ENCODE results near the gene KRTAP16-1. TPM values are rescaled to one million over a fixed set of nuclear protein-coding genes. Genes with fewer than 3 reads are reported as not detected.

The KRTAP16-1 gene
- total and polyA plus RNA-seq, 2 of the 4 experiments (the other 2 are of a cell fraction) = not detected

GRCh38 chr17:41304091-41304490, 5.0 kb downstream of the KRTAP16-1 start:
- ChIA-PET CTCF (no interaction called here), POLR2A (ENCODE audit: unreplicated experiment) (no interaction called here)
- Histone ChIP-seq H3K9me3 (ENCODE audit: control insufficient read depth, insufficient read depth, low read length) (no peaks in the 10 kb centered on the region), H3K36me3 (ENCODE audit: control insufficient read depth, insufficient read depth, low read length) (no peaks in the 10 kb centered on the region), H3K9ac (ENCODE audit: low read depth, low read length) (no peak overlapping the region), H3K27me3 (ENCODE audit: control insufficient read depth, insufficient read depth, low read length) (peaks cover 3% of the 10 kb centered on the region), H3K56ac (ENCODE audit: extremely low read depth, insufficient read depth, low read length) (no peak overlapping the region), H2BK120ac (ENCODE audit: low read depth, low read length) (no peak overlapping the region), H2BK20ac (ENCODE audit: low read depth, low read length) (no peak overlapping the region), H3K18ac (ENCODE audit: low read depth, low read length) (no peak overlapping the region), H4K91ac (ENCODE audit: insufficient read depth, low read depth, low read length) (no peak overlapping the region), H3K23ac (ENCODE audit: low read depth, low read length) (no peak overlapping the region), H2AK9ac (replicated peaks; ENCODE audit: low read depth, low read length, poor library complexity) (no peak overlapping the region), H3K9me1 (ENCODE audit: insufficient read depth, low read length) (peaks cover 5% of the 10 kb centered on the region; the same call in 1 of the 2 replicates), H3K14ac (replicated peaks; ENCODE audit: low read depth, low read length) (no peak overlapping the region), H4K20me1 (ENCODE audit: insufficient read depth, low read length) (no peaks in the 10 kb centered on the region), H2BK15ac (ENCODE audit: low read depth, low read length) (no peak overlapping the region), H3K4ac (ENCODE audit: low read depth, low read length) (no peak overlapping the region), H3K27ac (ENCODE audit: insufficient read depth, low read length) (no peak overlapping the region), H4K5ac (ENCODE audit: low read depth, low read length) (no peak overlapping the region), H3K4me1 (ENCODE audit: control insufficient read depth, insufficient read depth, low read length) (no peaks in the 10 kb centered on the region), H2AK5ac (ENCODE audit: low read depth, low read length) (no peak overlapping the region), H3K4me3 (ENCODE audit: insufficient read depth, low read depth, low read length) (no peak overlapping the region), H3K79me1 (ENCODE audit: low read depth in 1 of 2, low read length in 2 of 2) (no peaks in the 10 kb centered on the region), H2BK5ac (ENCODE audit: low read depth, low read length, poor library complexity, severe bottlenecking) (no peak overlapping the region), H4K8ac (ENCODE audit: low read depth in 2 of 2, low read length in 2 of 2) (no peak overlapping the region), H3K4me2 (ENCODE audit: low read depth, low read length) (no peak overlapping the region), H2AFZ (replicated peaks; ENCODE audit: low read length, poor library complexity) (no peak overlapping the region)
- no peak for TF ChIP-seq RCOR1 (IDR thresholded peaks at IDR 0.05; ENCODE audit: insufficient replicate concordance, low read length)
- TF ChIP-seq FOS (IDR thresholded peaks at IDR 0.05; ENCODE audit: low read depth, low read length) = no peak
- no peak for TF ChIP-seq CEBPB (IDR thresholded peaks at IDR 0.05; ENCODE audit: low read depth, low read length)
- no peak for TF ChIP-seq MAZ (IDR thresholded peaks at IDR 0.05; ENCODE audit: borderline replicate concordance, low read depth, low read length)
- TF ChIP-seq SMC3 (IDR thresholded peaks at IDR 0.05; ENCODE audit: low read depth, low read length) = no peak
- no peak for TF ChIP-seq RFX5 (IDR thresholded peaks at IDR 0.05; ENCODE audit: low read depth, low read length)
- no peak for TF ChIP-seq ELK1 (IDR thresholded peaks at IDR 0.05; ENCODE audit: borderline replicate concordance, low read depth, low read length)
- no peak for TF ChIP-seq CTCF (conservative IDR thresholded peaks at IDR 0.05; ENCODE audit: low read depth, low read length)
- TF ChIP-seq USF2 (IDR thresholded peaks at IDR 0.05; ENCODE audit: low read depth, low read length) = no peak
- TF ChIP-seq NFE2L2 (IDR thresholded peaks at IDR 0.05; ENCODE audit: low read depth, low read length) = no peak
- no peak for TF ChIP-seq MAFK (IDR thresholded peaks at IDR 0.05; ENCODE audit: low read depth, low read length)
- TF ChIP-seq MXI1 (IDR thresholded peaks at IDR 0.05; ENCODE audit: borderline replicate concordance, low read depth, low read length) = no peak
- BruUV-seq (replicated peaks) = no TSS peak
- ATAC-seq (ENCODE audit: low read depth) = no peak
- in situ Hi-C loops (cut with MboI; ENCODE audit: low sequenced_read_pairs) = no loop called here
- DNase-seq = no peak
- dilution Hi-C loops (cut with HindIII; ENCODE audit: low sequenced_read_pairs, unreplicated experiment) = no loop called here
- intact Hi-C loops (cut with micrococcal nuclease) = no loop called here
- no CpG with 5 or more reads among the region's 12 CpGs for WGBS, 2 experiments (ENCODE audit: extremely low coverage in 2 of 2, insufficient read length in 1 of 2)

Measured in IMR-90 (cell line).